HG03565 (cell line): ENCODE measurements around the gene LY6G5C.

Experiments used
- ATAC-seq: cut with Tn5 transposase; IDR thresholded peaks from one replicate; pipeline ENCODE4 v1.9.1; 2021; ENCODE audit warnings: mild to moderate bottlenecking, moderate library complexity; ENCODE audit not compliant: unreplicated experiment

The LY6G5C gene, protein sequence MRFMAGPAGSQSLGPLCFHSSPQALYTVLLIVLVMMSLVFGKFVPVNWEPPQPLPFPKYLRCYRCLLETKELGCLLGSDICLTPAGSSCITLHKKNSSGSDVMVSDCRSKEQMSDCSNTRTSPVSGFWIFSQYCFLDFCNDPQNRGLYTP

DNA sequence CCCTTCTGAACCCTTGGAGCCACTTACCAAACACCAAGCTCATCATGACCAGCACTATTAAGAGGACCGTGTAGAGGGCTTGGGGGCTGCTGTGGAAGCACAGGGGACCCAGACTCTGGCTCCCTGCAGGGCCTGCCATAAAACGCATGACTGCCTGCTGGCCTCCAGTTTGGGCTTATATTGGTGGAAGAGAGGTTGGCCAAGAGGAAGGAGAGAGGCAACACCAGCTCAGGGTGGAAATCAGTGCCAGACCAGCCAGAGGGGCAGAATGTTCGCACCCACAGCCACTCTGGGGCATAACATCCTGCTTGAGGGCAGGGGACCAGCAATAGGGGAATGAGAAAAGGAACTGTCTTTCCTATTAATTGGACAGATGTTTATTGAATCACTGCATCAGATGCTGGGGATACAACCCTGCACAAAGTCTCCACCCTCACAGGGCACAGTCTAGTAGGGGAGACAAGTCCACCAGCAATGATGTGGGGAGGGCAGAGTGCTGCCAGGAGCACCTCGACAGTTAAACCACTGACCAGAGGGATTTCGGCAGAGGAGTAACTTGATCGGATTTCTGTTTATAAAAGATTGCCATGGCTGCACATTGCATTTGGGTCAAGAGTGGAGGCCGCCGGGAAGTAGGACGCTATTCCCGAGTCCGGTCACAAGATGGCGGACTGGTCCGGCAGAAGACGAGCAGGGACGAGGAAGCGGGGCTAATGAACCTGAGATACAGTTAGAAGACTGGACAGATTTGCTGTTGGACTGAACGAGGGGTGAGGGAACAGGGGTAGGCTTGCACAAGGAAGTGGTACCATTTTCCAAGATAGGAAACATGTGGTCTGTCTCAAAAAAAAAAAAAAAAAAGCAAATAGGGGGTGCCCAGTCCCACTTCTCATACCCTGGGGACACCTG is at the start of gene LY6G5C:
Gene LY6G5C (minus strand): TSS at position 842 of the 909 bp plus-strand sequence. CDS start 694 bp downstream, at position 148.
- ATAC-seq = no peak

DNA sequence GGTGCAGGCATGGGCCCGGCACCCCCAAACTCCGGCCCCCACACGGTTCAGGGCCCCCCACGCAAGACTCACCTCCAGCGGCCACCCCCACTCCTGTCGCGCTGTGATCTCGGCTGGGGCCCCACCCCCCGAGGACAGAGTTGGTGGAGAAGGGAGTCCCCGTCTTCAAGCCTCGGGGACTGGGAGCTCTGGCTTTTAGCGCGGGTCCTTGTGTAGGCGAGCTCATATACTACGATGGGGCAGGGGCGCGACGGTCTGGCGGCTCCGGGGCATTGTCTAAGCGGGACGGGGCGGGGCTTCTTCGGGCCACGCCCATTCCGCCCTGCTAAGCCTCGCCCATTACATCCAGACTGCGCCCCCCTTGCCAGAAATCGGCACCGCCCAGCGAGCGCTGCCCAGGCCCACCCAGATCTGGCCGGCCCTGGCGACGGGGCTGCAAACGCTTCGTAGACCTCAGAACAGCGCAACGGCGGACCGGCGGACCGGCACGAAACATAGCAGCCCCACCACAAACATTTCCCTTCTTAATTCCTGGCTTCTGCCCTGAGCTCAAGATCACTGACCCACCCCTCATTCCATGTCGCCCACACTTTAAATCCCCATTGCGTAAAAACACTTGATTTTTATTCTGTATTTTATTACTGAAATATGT is 49.2 kb upstream of the LY6G5C start:
- ATAC-seq = no peak

DNA sequence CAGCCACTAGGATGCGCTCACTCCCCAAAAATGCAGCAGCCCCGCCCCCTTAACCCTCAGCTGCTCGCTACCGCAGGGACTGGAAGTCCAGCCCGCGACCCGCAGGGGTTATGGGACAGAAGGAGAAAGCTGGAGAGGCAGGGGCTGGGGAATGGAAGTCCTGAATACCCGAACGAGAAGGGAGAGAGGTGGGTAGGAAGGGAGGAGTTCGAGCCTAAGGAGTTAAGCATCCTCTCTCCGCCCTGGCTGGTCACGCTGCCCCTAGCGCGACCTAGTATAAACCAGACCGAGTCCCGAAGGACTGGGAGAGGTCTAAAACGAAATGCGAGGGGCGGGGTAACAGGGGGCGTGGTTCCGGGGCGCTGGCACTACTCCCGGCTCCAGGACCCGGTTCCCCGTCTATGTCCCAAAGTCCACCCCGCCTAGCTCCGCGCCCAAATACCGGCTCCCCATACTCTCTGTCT is 48.7 kb upstream of the LY6G5C start:
- no peak for ATAC-seq

DNA sequence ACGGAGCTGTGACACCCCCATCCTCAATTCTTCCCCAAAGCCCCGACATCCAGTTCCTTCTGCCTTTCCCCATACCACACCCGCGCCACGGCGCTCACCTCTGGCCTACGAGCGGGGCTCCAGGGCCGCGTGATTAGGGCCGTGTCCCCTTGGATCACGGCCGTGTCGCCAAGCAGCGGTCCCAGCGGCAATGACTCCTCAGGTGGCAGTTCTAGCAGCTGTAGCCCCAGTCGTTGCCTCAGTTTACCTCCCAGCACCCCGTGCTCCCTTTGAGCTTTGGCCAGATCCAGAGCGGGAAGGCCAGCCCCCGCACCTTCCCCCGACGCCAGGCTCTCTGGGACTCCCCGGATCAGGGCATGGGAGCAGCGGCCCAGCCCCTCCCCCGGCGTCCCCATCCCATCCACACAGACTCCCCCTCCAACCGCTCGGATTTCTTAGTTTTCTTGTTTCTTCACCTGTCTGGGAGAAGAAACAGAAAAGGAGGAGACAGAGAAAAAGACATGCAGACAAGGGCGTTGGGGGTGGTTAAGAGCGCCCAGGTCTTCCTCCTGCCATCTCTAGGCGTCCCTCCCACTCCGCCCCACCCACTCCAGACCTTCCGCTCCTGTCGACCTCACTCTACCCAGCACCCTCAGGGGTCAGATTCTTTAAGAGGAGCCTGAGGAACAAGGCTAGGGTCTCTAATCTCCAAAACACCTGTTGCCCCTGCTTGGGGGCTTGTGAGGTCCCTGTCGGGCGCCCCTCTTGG is 48.1 kb upstream of the LY6G5C start, which contains the start of gene DDAH2:
Gene DDAH2 (minus strand): TSS at position 533 of the 748 bp plus-strand sequence. CDS start 138 bp downstream, at position 395.
- ATAC-seq = no peak

DNA sequence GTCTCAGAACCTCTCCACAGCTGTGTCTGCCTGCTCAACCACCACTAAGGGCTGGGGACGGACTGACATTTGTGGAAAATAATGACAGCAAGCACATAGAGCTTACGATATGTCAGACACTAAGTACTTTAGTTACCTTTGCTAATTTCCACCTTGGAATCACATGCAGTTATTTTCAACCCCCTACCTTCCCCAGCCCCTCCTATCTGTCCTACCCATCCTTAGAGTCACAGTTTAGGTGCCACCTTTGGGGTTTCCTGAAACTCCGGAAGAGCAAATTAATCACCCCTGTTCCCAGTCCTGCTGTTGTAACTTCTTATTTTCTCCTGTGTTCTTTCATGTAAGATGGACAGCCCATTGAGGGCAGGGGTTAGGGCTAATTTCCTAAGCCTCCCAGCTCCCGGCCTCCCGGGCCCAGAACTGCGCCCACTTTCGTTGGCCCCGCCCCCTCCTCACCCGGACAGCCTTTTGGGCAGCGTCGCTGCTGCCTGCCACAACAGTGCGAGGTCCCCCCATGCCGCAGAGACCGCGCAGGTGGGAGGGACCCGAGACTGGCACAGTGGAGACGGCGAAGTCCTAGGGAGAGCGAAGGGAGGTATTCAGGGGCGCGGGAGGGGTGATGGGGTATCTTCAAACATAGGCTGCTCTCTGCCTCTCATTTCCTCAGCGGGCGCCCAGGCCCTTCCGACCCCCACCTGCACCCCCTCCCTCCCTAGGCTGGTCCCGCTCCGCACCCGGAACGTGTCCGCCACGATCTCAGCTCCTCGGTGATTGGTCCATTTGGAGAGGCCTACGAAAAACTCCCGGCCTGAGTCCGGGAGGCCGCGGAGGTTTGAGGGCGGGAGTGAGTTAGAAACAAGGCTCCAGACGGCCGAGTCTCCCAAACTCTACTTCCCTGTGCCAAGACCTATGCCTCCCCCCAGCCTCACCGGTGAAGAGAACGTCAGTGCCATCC is 47.1 kb upstream of the LY6G5C start:
- ATAC-seq = no peak

DNA sequence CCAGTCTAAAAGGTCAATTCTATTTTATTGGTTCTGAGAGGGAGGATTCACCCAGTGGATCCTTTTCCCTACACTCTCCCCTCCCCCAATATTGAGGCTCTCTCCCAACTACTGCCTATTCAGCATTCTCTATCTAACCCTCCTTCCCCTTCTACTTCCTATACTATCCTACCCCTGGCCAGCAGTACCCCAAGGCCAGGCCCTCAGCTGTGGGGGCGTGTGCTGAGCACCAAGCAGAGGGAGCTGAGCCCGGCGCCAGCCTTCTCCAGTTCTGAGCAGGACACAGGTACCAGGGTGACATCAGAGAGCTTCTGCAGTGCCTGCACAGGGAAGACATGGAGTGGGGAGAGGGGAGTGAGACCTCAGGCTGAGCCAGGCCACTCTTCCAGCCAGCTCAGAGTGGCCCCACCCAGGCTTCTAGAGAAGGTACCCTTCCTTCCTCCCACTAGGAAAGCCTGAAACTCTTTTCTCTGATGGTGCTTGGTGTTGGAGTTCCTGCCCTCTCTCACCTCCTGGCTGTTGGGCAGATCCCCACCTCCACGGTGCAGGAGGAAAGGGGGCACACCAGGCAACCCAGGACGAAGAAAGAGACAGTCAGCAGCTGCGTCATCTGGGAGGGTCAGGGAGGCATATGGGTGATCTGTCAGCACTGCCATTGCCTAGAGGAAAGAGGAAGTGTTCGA is 46.3 kb upstream of the LY6G5C start:
- ATAC-seq = no peak

DNA sequence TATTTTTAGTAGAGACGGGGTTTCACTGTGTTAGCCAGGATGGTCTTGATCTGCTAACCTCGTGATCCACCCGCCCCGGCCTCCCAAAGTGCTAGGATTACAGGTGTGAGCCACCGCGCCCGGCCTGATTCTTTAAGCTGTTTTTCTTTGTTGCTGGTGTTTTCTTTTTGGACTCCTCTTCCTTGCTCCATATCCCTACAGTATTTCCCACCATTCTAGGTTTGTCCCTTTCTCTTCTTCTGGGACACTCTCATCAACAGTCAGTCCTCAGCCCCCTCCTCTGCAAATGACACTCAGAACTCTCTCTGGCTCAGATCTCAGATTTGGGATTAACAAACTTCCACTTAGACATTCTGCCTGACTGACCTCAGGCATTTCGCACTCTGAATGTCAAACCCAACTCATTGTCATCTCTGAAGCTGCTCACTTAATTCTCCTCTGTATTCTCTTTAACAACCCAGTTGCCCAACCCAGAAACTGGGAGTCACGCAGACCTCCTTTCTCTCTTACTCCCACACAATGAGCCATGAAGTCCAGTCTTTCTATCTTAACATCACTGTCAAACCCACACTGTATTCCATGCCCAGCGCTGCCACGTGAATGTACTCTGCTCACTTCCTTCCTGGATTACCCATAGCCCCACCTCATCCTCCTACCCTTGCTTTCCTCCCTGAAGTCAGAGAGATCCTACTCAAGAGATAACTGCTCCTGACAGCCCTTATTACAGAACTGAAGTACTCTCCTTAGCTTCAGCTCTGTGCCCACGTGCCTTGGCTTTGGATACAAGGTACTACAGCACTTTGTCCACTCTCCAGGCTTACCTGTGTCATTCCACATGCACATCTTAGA is 44.9 kb upstream of the LY6G5C start:
- ATAC-seq = no peak

DNA sequence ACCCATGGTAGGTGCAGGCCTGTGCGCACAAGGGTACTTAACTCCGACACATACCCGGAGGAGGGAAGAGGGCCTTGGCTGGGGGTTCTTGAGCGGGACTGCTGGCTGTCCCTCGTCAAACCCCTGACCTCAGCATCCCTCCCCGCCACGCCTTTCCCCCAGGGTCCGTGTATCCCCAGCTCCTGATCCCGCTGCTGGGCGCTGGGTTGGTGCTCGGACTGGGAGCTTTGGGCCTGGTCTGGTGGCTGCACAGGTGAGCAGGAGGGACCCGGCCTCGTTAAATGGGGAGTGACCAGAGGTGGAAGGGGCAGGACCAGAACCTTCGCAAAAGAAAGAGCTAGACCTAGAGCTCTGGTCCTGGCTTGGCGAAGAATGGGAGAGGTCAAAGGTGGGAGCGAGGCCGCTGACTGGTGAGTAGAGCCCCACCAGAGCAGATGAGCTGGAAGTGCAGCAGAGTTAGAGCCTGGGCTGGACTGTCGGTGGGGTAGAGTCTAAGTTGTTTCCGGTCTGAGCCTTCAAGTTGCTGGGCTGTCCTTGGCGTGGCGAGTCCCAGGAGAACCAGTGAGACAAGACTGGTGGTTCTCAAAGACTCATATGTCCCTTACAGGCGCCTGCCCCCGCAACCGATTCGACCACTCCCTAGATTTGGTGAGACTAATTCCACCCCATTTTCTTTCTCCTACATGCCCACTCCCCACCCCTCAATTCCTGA is 43.3 kb upstream of the LY6G5C start:
- ATAC-seq = no peak

DNA sequence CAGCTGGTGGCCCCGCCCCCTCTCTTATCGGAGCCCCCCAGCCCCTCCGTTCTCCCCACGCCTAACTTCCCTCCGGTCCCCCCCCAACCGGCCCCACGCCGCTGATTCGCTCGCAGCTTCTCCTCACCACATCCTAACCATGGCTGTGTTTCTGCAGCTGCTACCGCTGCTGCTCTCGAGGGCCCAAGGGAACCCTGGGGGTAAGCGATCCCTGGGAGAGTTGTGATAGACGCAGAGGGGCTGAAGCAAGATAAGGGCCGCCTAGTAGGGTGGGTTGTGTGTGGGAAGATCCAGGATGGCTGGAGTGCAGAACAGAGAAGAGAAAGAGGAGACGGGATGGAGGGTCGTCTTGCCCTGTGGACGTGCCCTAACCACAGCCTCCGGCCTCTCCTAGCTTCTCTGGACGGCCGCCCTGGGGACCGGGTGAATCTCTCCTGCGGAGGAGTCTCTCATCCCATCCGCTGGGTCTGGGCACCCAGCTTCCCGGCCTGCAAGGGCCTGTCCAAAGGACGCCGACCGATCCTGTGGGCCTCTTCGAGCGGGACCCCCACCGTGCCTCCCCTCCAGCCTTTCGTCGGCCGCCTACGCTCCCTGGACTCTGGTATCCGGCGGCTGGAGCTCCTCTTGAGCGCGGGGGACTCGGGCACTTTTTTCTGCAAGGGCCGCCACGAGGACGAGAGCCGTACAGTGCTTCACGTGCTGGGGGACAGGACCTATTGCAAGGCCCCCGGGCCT is 42.5 kb upstream of the LY6G5C start, which contains the start of gene MPIG6B:
Gene MPIG6B (plus strand): TSS at position 129 of the 735 bp plus-strand sequence. CDS start 11 bp downstream, at position 140.
- ATAC-seq = no peak

DNA sequence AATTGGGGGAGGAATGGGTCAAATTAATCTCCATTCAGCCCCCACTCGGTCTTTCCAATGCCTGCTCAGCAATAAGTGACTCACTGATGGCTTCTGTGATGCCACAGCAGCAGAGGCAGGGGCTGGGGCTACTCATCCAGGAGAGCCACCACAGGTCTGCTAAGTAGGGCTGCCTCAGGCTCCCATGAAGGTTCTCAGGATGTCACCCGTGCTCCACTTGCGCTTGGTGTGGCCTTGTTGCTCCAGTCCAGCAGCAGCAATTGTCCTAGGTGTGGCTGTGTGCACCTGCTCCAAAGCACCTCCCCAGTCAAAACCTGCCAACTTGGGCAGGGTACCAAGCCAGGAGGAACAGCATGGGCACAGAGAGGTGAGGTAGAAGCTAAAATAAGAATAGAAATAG is 41.3 kb upstream of the LY6G5C start:
- no peak for ATAC-seq

DNA sequence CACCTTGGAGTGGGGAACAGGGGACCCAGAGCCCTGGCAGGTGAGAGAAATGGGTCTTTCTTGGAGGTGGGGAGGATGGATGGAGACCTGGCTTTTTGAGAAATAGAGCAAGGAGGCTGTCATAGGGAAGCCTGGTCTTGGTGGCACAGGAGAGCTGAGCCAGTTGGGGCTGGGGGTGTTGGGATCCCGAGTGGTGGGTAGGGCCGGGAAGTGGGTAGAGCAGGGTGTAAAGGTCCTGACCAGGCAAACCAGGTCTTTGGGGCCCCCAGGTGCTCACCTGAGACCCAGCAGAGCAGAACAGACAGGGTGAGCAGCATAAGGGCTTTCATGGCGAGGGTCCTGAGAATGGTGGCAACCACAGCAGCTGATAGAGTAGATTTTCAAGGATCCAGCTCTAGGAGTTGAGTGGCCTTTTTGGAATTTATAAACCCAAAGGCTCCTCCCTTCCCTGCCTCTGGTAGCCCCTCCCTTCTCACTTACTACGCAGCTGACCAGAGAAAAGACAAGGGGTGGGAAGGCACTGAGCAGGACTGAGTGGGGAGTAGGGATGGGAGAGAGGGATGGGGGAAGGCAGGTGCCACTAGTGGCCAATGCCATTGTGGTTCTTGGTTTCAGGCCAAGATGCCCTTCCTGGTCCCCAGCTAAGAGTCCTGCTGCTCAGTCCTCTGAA is 40.6 kb upstream of the LY6G5C start, which contains the start of gene LY6G6C:
Gene LY6G6C (minus strand): TSS at position 396 of the 670 bp plus-strand sequence. CDS start 67 bp downstream, at position 329.
- no peak for ATAC-seq

DNA sequence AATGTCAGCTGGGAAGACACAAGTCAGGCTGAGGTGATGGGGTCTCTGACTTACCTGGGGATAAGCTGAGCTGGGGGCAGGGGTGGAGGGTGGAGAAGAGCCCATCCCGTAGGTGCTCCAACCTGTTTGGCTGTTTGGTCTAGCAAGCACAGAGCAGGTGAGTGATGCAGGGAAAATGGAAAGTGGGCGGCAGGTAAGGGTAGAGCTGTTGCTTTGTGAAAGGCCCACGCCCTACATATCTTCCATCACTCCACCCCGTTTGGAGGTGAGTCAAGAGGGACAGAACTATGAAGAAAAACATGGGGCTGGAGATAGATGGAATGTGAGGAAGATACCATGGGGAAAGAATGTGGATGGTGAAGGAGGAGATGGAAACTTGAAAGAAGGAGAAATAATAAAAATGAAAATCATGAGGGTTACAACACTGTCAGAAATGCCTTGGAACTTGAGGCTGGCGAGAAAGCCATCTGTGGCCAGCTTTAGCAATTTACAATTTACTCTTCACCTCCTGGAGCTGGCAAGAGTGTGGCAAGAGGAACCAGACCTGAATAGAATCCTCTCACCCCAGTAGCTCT is 39.4 kb upstream of the LY6G5C start:
- no peak for ATAC-seq

DNA sequence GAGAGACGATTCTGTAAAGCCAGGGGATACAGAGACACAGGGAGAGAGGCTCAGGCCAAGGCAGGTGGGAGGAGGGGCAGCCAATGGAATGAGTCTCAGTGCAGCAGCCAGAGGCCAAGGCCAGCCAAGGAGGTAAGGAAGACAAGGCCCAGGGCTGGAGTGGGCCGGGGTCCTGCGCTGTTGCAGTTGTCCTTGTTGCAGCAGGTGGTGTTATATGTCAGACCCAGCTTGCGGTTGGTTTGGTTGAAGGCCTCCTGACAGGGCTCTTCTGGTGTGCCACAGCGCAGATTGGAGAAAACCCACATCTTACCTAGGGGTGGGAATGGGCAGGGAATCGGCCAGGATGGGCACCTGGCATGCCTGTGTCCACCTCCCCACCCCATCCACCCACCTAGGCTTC is 38.1 kb upstream of the LY6G5C start:
- ATAC-seq = no peak

DNA sequence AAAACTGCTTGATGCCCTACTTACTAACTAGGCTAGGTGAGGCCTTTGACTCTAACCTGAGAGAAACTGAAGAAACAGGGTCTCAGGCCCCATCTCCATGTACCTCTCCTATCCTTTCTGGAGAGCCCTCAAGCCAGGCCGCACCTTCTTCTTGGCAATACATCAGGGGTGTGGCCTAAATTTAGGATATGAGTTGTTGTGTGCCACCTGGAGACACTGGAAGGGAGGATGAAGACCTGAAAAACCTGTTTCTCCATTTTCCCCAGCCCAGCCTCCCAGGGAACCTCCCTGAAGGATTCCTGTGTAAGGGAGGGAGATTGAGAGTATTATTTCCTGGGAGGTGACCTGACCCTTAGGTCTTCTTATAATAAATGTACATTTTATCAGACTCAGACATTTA is 37.4 kb upstream of the LY6G5C start:
- no peak for ATAC-seq

DNA sequence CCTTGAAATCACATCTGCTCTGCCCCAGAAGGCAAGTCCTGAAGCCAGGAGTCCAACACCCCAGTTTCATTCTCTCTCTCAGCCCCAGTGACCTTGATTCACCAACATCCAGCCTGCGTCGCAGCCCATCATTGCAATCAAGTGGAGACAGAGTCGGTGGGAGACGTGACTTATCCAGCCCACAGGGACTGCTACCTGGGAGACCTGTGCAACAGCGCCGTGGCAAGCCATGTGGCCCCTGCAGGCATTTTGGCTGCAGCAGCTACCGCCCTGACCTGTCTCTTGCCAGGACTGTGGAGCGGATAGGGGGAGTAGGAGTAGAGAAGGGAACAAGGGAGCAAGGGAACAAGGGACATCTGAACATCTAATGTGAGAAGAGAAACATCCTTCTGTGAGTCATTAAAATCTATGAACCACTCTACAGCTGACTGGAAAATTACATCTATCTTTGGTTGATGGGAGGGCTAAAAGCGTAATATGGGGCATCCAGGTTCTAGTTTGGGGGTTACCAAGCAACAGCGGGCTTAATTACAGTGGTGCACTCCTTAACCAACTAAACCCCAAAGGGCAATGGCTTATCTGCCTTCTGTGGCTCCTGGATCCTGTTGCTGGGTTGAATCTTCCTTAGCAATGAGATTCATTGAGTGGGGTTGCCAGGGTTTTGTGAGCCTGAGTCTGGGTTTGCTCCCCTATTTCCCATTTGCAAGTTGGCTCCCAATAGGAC is 36.8 kb upstream of the LY6G5C start:
- no peak for ATAC-seq
